Raji (cell line): ENCODE measurements around the gene CSTB.

Source experiments
- POLR2A ChIP-seq: IDR thresholded peaks from 2 replicates; pipeline ENCODE4 v1.6.1; 2011; ENCODE audit warnings: low read depth, low read length, control low read depth; ENCODE audit not compliant: insufficient read depth

CSTB gene

GRCh38 chr21:43767498-43767983 lies 8.6 kb downstream of the CSTB start:
- TF ChIP-seq POLR2A: no peak

GRCh38 chr21:43766734-43767497 lies 9.2 kb downstream of the CSTB start:
- TF ChIP-seq POLR2A: no peak

GRCh38 chr21:43764576-43765495 lies 11.3 kb downstream of the CSTB start:
- TF ChIP-seq POLR2A: no peak

- TF ChIP-seq POLR2A: no peak
Observed at GRCh38 chr21:43763901-43764523, 12.1 kb downstream of the CSTB start.

GRCh38 chr21:43762303-43763128 lies 13.6 kb downstream of the CSTB start:
- TF ChIP-seq POLR2A: no peak

- TF ChIP-seq POLR2A: no peak
Observed at GRCh38 chr21:43761886-43762285, 14.2 kb downstream of the CSTB start.

GRCh38 chr21:43760391-43760958 lies 15.6 kb downstream of the CSTB start:
- TF ChIP-seq POLR2A: no peak

- no peak for TF ChIP-seq POLR2A
Observed at GRCh38 chr21:43759651-43760050, 16.5 kb downstream of the CSTB start.

- TF ChIP-seq POLR2A: no peak
Observed at GRCh38 chr21:43758811-43759210, 17.3 kb downstream of the CSTB start.

- TF ChIP-seq POLR2A: no peak
Observed at GRCh38 chr21:43758111-43758641, 17.9 kb downstream of the CSTB start.

- no peak for TF ChIP-seq POLR2A
Observed at GRCh38 chr21:43757601-43758000, 18.5 kb downstream of the CSTB start.

GRCh38 chr21:43755820-43756594 lies 20.1 kb downstream of the CSTB start:
- no peak for TF ChIP-seq POLR2A

GRCh38 chr21:43754948-43755781 lies 20.9 kb downstream of the CSTB start:
- TF ChIP-seq POLR2A: no peak

GRCh38 chr21:43753439-43753799 lies 22.7 kb downstream of the CSTB start:
- no peak for TF ChIP-seq POLR2A
